RKO (cell line): ENCODE measurements around the gene SGIP1.
A peak's percentile ranks its signal among the peaks of the same experiment; 100 is the strongest.

Experiments used
- DNase-seq: peaks from one replicate; pipeline ENCODE4 v3.0.0-alpha.2; 2016; ENCODE audit warnings: low spot score

The SGIP1 gene

DNA sequence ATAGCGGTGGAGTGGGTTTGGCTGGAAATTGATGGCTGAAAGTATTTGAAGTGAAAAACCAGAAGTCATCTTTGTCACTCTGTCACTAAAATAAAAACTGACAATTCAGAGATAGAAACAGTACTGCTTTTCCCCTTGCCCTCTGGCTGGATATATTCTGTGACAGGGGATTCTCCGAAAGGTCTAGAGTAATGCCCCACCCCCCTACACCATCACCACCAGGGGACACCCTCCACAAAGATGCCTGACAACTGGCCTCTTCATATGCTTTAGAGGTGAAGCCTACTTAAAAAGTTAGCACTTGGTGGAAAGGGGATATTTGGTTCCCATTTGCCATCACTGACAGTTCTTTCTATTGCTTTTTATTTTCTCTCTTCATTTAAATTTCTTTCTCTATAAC, 73.5 kb downstream of the SGIP1 start:
- no peak for DNase-seq

DNA sequence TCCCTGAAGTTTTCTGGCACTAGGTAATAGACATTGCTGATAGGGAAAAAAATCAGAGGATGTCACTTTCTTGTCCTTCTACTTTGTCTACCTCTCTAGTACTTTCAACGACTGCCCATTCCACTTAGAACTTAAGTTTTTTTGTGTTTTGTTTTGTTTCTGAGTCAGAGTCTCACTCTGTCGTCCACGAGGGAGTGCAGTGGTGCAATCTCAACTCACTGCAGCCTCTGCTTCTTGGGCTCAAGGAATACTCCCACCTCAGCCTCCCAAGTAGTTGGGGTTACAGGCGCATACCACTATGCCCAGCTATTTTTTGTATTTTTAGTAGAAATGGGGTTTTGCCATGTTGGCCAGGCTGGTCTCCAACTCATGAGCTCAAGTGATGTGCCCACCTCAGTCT, 79.2 kb downstream of the SGIP1 start:
- no peak for DNase-seq

DNA sequence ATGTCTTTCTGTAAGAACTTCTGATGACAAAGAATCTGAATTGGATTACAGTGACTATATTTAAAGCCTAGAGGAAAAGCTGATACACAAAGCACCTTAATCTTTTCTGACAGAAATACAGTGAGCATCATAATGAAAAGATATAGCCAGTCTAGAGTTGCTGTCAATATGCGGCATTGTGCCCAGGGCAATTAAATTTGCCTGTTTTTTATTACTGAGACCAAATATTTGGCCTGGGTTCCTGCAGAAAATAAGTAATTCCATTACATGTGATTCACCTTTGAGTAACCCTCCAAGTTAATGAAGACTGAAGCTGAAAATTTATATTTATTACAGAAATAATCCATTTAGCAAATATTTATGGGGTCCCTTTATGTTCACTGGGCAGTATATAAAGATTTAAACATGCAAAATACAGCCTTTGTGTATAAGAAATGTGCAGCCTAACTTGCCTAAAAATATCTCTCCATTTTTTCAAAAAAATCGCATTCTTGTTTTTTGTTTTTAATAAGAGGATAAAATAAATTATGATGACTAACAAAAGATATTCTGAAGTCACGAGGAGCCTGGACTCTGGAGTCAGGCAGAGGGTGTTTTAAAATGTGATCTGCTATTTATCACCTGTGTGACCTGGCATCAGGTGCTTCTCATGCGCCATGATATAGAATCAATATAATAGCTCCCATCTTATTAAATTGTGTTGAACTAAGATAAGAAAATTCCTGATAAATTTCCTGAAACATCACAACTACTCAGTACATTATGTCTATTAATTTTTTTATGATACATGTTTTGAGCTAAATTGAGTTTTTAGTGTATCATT, 83.6 kb downstream of the SGIP1 start:
- no peak for DNase-seq

DNA sequence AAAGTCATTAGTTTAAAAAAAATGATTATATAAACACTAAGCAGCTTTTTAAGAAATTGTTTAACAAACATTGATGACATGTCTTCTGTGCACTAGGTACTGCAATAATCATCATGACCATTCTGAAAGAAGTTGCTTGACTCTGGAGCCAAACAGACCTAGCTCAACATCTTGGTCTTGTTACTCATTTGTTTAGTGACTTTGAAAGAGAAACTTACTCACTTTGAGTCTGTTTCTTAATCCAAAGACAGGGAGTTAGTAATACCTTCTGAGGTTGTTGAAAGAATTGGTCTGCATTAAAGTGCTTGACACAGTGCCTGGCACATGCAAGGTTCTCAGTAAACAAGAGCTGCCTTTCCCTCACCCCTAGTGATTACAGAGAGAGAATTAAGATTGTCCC, 84.4 kb downstream of the SGIP1 start:
- no peak for DNase-seq

DNA sequence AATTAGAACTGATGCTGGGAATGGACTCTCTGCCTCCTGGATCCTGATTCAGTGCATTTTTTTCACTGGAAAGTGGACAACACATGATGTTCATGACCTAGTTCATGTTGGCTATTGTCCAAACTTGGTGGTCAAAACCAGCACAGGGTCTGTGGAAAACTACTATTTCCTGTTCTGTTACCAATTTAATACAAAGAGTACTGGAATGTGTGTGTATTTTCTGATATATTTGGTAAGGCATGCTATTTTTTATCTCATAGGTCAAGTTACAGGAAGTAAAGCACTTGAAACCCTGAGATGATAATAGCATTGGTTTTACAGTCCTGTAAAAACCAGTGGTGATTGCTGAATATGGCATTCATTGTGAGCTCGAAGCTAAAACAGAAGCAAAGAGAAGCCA, 89.9 kb downstream of the SGIP1 start:
- DNase-seq = no peak

DNA sequence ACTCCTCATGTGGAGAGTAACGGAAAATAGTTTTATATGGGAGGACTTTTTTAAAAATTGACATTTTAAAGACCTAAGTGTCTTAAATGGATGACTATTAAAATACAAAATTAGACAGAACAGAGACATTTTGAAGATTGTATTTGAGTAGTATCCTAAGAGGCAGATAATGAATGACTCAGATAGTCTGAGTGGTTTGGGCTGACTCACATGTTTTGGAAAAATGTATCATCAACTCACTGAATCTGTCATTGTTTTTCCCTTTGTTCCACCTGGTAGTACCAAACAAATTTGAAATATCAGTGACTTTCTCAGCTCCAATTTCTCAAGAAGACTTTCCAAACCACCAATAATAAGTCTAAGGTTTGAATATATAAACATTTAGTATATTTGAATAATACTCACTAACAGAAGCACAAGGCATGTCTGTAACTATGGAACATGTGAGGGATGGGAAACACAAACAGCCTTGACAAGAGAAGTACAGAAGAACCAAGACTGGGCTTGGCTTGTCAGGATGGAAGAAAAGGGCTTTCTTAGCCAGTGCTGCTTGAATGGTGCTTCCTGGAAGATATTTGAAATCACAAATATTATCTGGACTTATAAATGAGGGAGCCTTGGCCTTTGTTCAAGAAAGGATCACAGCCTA, 90.6 kb downstream of the SGIP1 start:
- DNase-seq = peak; percentile 75

DNA sequence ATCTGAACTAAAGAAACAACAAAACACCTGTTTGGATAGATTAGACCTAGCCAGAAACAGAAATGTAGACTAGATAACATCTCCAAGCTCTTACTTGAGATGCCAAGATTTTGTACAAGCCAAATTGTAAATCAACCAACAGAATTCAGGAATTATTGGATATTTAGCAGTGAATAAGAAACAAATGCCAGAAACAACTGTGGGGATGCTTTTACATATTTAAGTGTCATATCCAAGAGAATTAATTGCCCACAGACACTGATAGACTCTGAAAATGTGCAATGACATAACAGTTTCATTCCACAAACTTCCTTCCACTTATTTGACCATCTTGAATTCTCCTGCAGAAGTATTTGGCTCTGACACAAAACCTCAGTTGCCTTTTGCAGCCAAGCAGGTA, 92.3 kb downstream of the SGIP1 start:
- no peak for DNase-seq

DNA sequence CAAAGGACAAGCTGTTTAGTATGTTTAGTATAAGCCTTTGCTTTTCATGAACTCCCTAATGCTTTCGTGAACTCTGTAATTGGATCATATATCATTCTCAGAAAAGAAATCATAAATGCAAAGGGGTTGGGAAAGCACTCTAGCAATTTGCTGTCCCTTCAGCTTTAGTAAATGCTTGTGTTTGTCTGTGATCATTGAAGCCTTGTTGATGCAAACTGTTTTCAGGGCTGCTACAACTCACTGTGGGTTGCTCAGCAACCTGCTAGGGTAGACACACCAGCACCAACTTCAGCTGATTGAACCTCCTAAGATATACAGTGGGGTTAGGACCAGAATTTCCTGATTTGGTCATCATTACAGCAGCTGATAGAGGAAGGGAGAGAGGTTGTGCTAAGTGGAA, 95.0 kb downstream of the SGIP1 start:
- DNase-seq = no peak

DNA sequence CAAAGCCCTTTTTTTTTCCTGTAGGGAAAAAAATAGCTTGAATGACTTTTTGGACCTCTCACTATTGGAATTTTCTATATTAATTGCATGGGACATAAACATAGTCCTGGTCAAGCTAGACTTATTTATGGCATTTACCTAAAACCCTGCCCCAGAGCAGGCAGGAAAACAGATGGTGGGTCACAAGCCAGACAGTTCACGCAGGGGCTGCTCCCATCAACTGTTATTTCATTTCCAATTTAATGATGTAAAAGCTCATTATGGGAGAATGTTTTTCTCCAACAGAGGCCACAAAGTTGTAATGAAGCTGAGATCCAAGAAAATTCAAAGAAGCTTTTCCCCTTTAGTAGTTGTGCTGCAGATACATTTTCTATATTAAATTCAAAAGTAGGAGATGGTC, 99.2 kb downstream of the SGIP1 start:
- no peak for DNase-seq

DNA sequence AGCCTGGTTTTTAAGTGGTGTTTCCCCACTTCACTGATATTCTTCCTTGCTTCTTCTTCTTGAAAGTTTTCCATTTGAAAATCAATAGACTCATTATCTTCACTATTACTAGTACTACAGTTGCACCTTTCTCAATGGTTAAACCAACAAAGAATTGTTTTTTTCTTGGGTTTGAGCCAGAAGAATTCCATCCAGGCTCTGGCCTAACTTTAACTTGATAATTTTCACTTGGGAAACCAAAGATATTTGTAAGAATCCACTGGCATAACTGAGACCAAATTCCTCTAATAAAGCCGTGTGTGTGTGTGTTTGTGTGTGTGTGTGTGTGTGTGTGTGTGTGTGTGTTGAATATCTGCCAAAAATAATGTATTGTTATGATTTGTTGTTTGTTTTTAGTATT, 103.2 kb downstream of the SGIP1 start:
- DNase-seq = no peak

DNA sequence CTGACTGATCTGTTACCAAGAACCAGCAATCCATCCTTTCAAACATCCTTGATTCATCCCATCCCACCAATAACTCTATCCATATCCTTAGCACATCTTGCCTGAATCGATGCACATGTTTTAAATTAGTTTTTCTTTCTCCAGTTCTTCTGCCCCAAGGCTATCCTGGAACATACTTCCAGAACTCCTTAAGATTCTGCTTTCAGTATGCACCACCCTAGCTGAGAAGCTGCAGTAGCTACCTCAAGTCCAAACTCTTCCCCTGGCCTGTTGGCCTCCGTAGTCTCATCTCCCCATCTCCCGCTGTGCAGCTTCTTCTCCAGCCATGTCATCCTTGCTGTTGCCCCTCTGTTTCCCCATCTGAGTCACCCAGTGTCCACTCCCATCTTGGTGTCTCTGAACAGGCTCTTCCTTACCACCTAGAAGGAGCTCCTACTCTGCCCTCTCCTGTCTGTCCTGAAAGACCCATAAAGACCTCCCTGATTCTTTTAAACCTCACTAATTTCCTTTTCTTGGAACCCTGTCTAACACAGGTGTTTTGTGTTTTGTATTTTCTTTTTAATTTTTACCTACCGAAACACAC, 108.0 kb downstream of the SGIP1 start:
- DNase-seq = peak; percentile 82

DNA sequence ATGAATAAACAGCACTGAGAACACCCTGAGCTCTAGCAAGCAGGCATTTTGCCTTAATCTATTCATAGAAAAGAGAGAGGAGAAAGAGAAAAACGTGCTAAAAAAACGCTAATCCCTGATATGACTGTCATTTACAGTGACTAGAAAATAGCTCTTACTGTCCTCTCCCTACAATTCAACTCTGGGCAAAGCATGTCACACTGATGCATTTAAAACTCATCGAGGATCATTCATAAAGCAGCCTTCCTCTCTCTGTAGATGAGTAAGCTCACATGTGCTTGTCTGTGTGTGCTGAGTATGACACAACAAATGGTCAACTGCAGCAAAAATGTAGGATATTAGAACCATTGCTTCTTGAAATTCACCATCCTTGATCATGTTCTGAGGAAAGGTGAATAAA, 109.0 kb downstream of the SGIP1 start:
- peak; percentile 92 for DNase-seq

DNA sequence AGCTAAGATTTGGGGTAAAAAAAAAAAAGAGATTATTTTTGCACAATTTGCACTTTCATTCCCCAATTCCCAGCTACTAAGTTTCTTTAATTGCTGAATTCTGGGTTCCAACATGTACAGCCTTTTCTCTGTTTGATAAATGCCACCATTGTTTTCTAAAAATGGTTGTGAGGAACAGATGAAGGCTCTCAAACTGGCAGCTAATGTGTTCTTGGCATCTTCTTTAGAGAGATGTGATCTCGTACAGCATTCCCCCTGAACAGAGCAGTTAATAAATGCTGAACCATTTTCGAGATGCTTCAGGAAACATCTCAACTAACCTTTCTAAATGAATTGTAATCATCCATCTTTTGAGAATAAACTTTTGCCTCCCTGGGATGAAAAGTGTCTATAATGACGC, 110.4 kb downstream of the SGIP1 start:
- peak; percentile 57 for DNase-seq

DNA sequence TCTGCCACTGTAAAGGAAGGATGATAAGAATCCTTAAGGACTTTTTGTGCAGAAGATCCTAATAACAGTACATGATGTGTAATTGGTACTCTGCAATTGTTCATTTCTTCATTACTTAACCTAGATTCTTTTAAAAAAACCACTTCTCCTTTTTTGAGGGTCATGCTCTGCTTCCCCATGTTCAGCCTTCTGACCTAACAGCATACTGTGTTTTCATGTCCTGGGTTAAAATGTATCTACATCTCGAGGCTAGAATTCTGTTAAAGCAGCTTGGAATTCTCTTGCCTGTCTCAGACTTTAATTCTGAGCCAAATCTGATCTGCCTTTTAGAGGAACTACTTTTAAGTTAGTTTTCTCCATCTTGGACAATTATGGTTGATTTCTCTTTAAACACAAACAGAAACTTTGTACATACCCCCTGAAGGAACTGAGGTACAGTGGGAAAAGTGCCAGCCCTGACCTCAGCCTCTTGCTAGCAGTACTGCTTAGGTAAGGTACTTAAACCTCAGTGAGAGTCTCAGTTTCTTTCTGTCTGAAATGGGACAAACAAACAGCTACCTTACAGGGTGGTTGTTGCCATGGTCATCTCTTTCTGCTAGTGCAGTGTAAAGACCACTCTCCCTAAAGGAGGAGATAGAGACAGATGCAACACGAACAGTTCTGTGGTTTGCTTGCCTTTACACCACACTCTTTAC, 115.1 kb downstream of the SGIP1 start:
- no peak for DNase-seq

DNA sequence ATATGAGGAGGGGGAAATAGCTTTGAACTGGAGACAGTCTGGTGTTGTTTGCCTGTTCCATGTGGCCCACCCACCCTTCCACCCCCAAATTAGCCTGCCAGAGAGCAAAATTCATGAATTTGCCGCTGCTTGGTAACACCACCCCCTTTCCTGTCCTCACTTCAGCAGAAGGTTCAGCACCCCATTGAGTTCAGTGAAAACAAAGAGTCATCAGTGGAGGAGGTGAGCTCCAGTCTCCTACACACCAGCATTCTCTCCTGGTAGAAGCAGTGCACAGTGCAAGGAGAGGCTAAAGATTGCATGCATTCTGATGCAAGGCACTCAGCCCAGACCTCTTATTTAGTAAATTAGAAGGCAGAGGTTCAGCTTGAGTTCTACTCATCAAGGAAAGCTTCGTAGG, 118.6 kb downstream of the SGIP1 start:
- no peak for DNase-seq

DNA sequence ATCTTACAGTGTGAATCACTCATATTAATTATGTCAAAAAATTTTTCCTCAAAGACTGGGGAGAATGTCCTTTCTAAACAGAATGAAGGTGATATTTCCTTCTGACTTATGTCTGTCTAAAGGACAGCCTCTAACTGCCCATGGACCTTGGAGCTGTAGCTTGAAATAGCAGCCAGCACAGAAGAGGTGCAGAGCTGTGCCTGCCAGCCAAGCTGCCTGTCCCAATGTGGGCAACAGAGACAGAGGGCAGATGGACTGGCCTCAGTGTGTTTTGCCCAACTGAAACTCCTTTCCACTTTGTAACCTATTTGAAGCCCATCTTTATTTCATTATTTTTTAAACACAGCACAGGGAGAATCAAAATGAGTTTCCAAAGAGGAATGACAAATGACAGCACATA, 120.7 kb downstream of the SGIP1 start:
- no peak for DNase-seq

DNA sequence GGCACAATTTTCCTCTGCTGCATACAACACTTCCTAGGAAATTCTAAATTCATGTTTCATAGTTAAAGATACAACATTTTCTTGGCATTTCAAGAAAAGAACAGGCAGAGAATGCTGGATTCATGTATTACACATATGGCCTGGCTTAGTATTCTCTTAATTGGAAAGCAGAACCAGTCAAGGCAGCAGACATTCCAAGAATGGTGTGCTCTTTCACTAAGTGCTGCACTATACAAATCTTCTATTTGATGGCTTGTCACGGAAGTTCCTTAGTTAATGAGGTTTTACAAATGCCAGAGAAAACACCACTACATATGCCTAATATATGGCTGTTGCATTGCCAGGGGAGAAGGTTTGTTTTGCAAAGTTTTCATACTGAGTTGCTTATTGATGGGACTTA, 137.5 kb downstream of the SGIP1 start:
- no peak for DNase-seq

DNA sequence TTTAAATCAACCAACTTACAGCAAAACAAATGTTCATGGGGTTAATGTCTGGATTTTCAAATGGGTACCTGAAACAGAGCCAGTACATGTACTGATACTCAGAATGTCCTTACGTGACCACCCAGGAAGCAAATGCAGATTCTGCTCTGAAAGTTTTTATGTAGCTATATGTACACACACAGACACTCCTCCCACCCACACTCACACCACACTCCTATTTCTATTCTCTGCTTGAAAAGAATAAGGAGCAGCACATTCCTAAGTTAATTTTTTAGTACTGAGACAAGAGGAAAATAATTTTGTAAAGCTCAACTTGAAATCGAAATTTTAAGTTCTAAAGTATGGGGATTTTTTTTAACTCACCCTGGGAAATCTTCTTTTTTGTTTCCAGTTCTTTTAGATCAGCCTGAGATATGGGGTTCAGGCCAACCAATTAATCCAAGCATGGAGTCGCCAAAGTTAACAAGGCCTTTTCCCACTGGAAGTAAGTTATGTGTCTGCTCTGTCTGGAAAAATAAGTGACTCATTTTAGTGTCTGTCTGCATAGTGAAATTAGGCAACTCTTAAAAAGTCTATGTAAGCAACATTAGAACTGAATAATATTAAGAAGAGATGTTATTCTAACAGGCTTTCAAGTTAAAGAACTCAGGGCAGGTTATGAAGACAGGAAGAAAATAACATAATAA, 142.8 kb downstream of the SGIP1 start:
- DNase-seq = no peak

DNA sequence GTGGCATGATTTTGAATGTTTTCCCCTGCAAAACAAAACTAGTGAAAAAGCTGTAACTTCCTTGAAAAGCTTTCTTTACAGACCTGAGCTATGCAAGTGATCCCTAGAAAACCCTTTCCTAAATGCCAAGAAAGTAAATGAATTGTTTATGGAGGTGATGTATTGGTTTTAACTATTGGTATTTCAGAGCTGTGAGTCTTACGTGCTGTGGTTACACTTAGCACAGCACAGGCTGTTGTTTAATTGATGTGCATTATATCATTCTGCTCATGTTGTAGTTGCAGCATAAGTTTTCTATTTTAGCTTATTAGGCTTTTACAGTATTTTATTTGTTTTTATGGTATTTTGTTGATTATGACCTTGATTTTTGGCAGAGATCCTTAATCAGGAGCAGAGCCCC, 144.2 kb downstream of the SGIP1 start:
- DNase-seq = no peak

DNA sequence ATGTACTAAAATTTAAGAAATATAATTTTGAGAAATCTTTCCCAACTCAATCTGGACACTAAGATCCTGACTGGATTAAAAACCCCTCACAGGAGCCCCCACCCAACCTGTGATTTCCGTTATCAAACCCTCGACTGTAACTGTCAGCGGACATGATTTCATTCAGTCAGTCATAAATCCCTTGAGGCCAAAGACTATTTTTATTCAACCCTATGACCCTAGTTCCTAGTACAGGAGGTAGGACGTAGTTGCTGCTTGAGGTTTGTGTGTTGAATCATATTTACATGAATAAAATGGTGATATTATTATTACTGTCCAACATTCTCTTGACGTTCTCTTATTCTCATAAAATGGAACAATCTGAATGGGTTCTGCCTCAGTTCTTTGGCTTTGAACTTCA, 145.2 kb downstream of the SGIP1 start:
- DNase-seq = no peak

DNA sequence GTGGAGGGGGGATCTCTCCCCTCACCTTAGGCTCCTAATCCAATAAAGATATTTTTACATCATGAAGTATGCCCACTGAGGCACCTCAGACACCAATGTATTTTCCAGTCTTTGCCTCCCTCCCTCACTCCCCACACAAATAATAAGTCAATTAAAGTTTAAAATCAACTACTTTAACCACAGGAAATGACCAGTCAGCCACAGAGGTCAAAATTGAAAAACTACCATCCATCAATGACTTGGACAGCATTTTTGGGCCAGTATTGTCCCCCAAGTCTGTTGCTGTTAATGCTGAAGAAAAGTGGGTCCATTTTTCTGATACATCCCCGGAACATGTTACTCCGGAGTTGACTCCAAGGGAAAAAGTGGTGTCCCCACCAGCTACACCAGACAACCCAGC, 147.7 kb downstream of the SGIP1 start:
- DNase-seq = no peak

DNA sequence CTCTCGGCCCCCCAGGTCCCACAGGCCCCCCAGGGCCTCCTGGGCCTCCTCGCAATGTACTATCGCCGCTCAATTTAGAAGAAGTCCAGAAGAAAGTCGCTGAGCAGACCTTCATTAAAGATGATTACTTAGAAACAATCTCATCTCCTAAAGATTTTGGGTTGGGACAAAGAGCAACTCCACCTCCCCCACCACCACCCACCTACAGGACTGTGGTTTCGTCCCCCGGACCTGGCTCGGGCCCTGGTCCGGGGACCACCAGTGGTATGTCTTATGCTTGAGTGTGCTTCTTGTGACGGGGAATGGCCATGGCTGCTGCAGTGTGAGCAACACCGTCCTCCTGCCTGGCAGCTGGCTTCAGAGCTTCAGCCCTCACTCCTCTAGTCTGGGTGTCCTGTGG, 148.2 kb downstream of the SGIP1 start:
- no peak for DNase-seq
